GM19463 (cell line): Measurements from ENCODE around the gene ANXA4.
A peak's percentile ranks its signal among the peaks of the same experiment; 100 is the strongest.
"Not testable (repeated sequence)": the region's sequence is repeated elsewhere in the genome, so short reads cannot be mapped to it uniquely, and the experiment has no call there.

ENCODE experiments used
- ATAC-seq: cut with Tn5 transposase; IDR thresholded peaks from one replicate; pipeline ENCODE4 v1.9.1; 2021; ENCODE audit warnings: mild to moderate bottlenecking, moderate library complexity; ENCODE audit not compliant: unreplicated experiment

Gene ANXA4

DNA sequence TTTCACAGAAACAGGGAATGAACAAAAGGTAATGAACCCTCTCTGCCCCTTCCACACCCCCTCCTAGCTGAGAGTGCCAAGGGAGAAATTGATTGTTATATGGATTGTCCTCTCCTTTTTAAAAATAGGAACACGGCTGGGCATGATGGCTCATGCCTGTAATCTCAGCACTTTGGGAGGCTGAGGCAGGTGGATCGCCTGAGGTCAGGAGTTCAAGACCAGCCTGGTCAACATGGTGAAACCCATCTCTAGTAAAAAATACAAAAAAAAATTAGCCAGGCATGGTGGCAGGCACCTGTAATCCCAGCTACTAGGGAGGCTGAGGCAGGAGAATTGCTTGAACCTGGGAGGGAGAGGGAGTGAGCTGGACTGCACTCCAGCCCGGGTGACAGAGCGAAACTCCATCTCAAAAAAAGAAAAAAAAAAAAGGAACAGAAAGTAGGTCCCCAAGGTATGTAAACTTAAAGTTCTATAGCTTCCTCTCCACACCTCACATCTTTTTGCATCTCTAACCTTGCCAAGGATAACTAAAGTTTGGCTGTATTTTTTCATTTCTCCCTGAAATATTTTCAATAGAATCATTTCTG, 60.9 kb downstream of the ANXA4 start:
- ATAC-seq, result peak; percentile 49

- ATAC-seq, result no peak
Measured at GRCh38 chr2:69804416-69804815, 62.5 kb downstream of the ANXA4 start.

DNA sequence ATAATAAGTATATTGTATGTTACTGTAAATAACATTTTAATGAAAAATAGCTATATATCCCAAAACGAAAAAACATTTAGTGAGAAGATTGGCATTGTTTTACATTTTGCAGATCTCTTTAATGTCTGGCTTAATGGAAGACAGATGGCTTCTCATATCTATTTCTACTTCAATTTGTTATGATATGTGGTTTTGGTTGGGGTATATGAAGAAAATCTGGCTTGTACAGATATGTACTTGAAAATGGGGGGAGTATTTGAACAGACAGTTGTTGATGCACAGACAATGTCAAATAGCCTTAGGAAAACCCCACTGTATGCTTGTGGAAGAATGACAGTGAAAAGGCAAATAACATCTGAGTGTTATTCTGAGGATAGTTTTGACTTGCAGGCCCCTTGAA, 64.0 kb downstream of the ANXA4 start:
- ATAC-seq, result no peak

GRCh38 chr2:69807821-69808540, 66.0 kb downstream of the ANXA4 start:
- no peak for ATAC-seq

GRCh38 chr2:69810550-69810949, 68.6 kb downstream of the ANXA4 start:
- ATAC-seq, result no peak

DNA sequence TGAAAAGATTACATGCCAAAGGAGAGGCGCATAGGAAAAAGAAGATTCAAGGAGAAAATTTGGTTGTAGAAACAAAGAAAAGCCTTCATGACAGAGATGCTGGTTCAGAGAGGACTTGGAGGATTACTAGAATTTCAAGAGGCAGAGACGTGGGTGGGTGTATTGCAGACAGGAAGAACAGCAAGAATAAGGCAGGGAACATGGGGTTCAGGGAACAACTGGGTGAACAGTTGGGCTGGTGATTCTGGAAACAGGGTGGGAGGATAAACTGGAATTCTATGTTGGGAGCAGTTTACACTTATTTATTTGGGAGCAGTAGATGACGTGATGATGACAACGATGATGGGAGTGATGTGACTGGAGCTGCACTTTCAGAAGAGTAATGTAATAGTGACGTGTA, 69.1 kb downstream of the ANXA4 start:
- ATAC-seq, result no peak

- ATAC-seq, result no peak
Measured at GRCh38 chr2:69811591-69811990, 69.7 kb downstream of the ANXA4 start.

DNA sequence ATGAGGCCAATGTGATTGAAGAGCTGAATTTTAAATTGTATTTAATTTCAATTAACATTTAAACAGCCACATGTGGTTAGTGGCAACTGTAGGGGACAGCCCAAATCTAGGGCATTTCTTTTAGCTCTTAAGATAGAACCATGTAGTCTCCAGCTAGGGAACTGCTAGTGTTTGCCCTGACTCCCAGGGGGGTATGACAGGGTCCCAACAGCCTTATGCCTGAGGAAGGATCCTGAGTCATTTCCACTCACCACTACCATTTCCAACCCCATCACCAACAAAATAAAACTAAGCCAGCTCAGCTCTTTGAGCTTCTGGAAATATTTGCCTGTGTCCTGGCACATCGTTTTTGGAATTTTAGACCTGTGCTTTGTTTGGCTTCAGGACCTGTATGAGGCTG, 73.8 kb downstream of the ANXA4 start:
- no peak for ATAC-seq

DNA sequence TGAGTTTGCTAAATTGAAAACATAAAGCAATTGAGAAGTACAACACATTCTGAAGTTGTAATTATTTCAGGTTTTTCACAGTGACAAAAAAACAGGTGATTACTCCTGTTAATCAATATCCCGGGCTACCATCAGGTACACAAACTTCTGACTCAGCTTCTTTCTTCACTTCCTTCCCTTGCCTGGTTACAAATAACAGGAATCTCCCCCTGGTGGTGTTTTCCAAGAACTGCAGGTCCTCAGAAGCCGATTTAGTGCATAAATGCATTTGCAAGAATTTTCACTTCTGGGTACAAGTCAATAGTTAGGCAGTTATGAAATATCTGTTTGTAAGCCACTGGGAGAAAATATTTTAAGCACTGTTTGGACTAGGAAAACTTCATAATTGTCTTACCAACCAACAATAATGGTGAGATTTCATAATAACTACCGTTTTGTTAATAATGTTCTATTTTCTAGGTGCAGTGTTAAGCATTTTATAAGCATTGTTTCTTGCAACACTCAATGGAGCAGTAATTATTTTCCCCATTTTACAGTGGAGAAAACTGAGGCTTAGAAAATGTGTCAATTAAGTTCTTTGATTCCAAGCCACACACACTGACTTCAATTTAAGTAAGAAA, 75.1 kb downstream of the ANXA4 start:
- ATAC-seq, result no peak

- ATAC-seq, result no peak
Measured at GRCh38 chr2:69817729-69818501, 76.0 kb downstream of the ANXA4 start.

DNA sequence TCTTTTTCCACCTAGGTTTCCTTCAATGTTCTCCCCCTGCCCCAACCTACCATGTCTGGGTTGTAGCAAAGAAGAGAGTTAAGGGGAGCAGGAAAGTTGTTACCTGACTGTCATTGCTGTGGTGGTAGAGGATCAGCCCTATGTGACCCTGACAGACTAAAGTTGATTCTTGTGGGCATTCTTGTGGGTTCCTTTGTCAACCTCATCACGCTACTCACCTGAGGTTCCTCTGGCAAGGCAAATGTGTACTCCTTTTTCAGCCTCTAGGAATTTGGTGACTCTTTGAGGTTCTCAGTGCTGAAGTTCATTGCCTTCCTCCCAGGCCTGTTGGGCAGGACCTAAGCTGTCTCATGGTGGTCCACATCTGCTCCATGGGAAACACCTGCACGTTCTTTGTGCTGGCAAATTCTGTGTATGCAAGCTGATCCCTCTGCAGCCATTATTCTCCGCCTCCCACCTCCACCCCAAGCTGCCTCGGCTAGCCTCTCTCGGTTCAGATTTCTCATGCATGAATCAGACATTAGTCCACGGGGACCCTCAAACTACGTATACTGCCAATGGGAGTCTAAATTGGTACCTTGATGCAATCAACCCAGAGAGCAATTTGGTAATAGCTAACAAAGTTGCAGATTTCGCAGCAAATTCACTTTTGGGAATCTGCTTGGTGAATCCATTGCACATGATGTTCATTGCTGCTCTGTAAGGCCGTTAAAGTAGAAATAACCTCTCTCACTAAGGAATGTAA, 86.0 kb downstream of the ANXA4 start:
- ATAC-seq, result no peak

GRCh38 chr2:69828938-69829255, 87.0 kb downstream of the ANXA4 start:
- ATAC-seq, result no peak

DNA sequence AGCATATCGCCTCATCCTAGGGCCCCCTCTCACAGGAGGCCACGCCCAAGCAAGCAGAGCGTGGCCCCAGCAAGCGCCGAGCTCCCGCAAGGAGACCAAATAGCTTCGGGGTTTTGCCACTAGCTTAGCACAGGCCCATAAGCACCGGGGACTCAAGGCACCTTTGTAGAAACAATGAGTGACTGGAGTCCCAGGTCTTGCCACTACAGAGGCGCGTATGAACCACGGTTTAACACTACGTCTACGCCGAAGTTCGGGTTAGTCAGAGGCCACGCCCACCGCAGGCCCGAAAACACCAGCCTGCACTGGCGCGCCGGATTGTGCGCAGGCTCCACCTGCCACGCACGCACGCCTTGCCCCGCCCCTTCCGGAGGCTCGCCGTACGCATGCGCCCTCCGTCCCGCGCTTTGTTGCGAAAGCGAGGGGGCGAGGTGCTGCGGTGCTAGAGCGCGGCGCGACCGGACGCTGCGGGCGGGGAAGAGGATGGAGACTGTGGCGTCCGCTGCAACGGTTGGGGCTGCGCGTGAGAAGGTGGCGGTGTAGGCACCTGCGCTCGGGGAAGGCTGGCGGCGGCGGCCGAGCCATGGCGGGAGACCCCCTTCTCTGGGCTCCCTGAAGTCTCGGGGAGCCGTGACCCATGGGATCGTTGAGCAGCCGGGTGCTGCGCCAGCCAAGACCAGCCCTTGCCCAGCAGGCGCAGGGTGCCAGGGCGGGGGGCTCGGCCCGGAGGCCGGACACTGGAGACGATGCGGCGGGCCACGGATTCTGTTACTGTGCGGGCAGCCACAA, 87.5 kb downstream of the ANXA4 start, which contains the start of gene GMCL1:
GMCL1 (plus strand) TSS at position 405 of the 789 bp plus-strand sequence; CDS start at position 638, 233 bp downstream.
- ATAC-seq, result peak; percentile 86

DNA sequence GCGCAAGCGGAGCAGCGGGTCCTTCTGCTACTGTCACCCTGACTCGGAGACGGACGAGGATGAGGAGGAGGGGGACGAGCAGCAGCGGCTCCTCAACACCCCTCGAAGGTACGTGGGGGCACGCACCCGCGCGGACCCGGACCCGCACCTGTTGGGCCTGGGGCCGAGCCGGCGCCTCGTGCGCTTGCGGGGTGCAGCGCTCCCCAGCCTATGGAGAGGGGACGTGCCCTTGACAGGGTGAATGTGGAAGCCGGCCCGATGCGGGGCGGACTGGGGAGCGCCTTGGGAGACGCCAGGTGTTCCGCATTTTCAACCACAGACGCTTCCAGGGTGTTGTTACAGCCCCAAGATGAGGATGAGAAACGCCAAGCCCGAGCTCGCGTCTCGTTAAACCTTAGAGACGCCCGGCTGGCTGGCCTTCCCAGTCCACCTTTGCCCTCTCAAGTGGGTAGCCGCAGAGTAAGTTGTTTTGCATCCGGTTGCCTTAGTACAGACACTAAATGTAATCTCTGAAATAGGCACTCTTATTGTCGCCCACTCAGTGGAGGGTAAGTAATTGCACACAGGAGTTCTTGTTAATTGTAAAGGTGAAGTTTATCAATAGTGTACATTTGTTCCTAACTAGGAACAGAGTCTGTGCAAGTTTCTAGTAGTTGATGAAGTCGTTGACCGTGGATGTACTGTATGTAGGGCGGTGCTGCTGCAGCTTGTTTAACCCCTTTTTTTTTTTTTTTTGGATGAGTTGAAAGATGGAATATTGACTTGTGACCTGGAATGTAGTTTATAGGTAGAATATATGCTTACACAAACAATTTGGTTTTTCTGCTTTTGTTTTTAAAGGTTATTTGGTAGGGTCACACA, 88.3 kb downstream of the ANXA4 start:
- peak; percentile 20 for ATAC-seq

- not testable (repeated sequence) for ATAC-seq
Measured at GRCh38 chr2:69830906-69831241, 88.9 kb downstream of the ANXA4 start.

DNA sequence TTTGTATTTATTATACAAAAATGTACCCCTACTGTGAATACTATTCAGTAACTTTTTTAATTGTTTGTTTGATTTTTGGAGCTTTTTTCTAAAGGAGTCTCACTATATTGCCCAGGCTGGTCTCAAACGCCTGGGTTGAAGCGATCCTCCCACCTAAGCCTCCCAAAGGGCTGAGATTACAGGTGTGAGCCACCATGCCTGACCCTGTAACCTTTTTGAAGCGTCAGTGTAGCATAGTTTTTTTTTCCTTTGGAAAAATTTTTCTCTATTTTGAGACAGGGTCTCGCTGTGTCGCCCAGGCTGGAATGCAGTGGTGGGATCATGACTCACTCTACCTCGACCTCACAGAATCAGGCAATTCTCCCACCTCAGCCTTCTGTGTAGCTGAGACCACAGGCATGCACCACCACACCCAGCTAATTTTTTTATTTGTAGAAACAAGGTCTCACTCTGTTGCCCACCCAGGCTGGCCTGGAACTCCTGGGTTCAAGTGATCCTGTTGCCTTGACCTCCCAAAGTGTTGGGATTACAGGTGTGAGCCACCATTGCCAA, 89.5 kb downstream of the ANXA4 start:
- ATAC-seq, result no peak

- ATAC-seq, result no peak
Measured at GRCh38 chr2:69833752-69834151, 91.8 kb downstream of the ANXA4 start.

- ATAC-seq, result no peak
Measured at GRCh38 chr2:69835666-69836065, 93.7 kb downstream of the ANXA4 start.

DNA sequence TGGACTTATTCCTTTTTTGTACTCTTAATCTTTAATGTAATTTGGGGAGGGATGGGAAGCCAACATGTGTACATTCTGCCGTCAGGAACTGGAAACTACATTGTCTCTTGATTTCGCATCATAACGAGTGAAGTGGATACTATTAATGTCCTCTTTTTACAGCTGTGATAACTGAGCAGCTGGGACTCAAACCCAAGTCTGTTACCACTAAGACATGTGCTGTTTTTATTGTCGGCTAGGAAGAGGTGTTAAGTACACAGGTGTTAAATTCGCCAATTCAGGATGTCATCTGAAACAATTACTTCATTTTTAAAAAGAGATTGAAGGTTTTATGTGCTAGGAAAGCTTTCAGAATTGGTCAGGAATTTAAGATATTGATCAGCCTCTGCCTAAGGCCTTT, 94.4 kb downstream of the ANXA4 start:
- no peak for ATAC-seq
